GM21526 (cell line): ENCODE results near the gene NKAIN2.
"Not testable (repeated sequence)": the region's sequence is repeated elsewhere in the genome, so short reads cannot be mapped to it uniquely, and the experiment has no call there.

Source experiments
- ATAC-seq: cut with Tn5 transposase; IDR thresholded peaks from one replicate; pipeline ENCODE4 v1.9.1; 2021; ENCODE audit warnings: moderate library complexity; ENCODE audit not compliant: unreplicated experiment, low FRiP score

Gene NKAIN2

GRCh38 chr6:124722141-124722878 lies 918.6 kb downstream of the NKAIN2 start:
- ATAC-seq: no peak

- ATAC-seq: no peak
Measured at GRCh38 chr6:124723671-124724070, 920.0 kb downstream of the NKAIN2 start.

DNA sequence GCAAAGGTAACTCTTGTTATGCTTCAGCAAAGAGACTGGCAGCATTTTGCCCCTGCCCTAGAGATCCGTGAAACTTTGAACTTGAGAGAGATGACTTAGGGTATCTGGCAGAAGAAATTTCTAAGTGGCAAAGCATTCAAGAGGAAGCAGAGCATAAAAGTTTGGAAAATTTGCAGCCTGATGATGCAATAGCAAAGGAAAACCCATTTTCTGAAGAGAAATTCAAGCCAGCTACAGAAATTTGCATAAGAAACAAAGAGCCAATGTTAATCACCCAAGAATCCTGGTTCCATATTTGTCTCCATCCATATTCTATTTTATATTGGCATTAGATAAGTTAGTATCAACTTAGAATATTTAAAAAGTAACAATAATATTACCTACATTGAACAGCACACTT lies 934.1 kb downstream of the NKAIN2 start:
- not testable (repeated sequence) for ATAC-seq

- no peak for ATAC-seq
Measured at GRCh38 chr6:124738482-124738881, 934.8 kb downstream of the NKAIN2 start.

DNA sequence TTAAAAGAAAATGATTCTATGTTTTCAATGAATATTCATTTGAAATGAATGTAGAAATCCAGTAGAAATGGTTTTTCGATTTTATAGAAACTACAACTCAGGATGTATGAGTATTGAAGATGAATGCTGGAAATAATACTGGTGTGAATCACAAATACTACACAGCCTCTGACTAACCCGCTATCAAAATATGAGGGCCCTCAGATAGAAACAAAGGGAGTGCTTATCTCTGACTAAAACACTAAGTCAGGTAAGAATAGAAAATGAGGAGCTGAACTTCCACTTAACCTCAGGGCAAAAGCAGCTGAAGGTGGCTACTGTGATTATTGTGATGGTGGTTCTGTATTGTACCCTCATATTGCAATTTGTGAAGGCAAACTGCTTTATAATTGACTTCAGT lies 937.7 kb downstream of the NKAIN2 start:
- no peak for ATAC-seq

- ATAC-seq: no peak
Measured at GRCh38 chr6:124742971-124743370, 939.3 kb downstream of the NKAIN2 start.

DNA sequence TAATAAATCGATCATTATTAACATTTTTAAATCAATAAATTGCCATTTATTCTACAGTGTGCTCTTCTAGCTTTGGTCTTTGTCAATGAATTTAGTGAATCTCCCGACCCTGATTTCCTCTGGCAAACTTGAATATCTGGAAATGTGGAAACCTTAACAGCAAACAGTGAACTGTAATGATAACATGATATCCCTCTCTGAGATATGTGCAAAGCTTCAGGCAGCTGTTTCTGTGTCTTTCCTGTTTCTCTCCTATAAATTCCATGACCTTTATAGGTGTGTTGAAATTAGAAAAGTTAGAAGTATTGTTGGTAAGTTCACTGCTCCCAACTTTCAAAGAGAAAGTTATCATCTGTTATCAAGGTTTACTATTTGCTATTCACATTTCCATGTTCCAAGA lies 939.8 kb downstream of the NKAIN2 start:
- no peak for ATAC-seq

GRCh38 chr6:124747349-124747748 lies 943.7 kb downstream of the NKAIN2 start:
- no peak for ATAC-seq

GRCh38 chr6:124748778-124749177 lies 945.1 kb downstream of the NKAIN2 start:
- no peak for ATAC-seq

GRCh38 chr6:124753001-124753400 lies 949.3 kb downstream of the NKAIN2 start:
- no peak for ATAC-seq

GRCh38 chr6:124753562-124754105 lies 950.0 kb downstream of the NKAIN2 start:
- ATAC-seq: no peak

GRCh38 chr6:124755321-124755720 lies 951.7 kb downstream of the NKAIN2 start:
- ATAC-seq: no peak

DNA sequence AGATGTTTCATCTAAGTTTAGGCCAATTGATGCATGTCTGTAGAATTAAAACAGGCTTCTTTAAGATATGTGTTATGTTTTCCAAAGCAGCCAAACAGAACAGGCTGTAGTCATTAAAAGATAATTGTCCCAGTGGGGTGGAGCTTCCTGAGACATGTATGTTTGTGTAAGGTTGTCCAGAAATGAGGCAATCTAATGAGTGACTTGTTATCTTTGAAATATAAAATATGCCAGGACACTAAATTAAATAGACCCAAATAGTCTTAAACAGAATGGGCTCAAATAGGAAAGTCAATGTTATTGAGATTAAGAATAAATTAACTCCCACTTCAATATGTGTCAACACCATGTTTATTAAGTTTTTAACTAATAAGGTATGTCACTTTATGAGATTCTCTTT lies 953.9 kb downstream of the NKAIN2 start:
- no peak for ATAC-seq

GRCh38 chr6:124758663-124759062 lies 955.0 kb downstream of the NKAIN2 start:
- ATAC-seq: no peak

DNA sequence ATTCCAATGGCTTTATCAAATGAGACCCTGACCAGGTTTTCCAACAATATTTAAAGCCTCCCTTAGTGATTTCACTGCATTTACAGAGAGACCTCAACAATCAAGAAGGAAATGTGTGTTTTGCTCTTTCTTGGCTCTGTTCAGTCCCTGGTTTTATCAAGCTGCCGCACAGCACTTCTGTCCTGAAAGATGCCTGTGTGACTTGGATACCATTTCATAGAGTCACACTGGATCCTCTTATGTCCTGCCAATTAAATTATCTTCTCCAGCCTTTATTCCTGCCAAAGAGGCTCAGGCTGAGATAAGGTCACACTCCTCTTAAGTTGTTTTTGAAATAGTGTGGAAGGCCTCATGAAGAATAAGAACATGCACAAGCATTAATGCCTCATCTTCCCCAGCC lies 961.6 kb downstream of the NKAIN2 start:
- no peak for ATAC-seq

- ATAC-seq: no peak
Measured at GRCh38 chr6:124768224-124768623, 964.6 kb downstream of the NKAIN2 start.

- no peak for ATAC-seq
Measured at GRCh38 chr6:124769811-124770544, 966.3 kb downstream of the NKAIN2 start.

- ATAC-seq: no peak
Measured at GRCh38 chr6:124770784-124771183, 967.1 kb downstream of the NKAIN2 start.

DNA sequence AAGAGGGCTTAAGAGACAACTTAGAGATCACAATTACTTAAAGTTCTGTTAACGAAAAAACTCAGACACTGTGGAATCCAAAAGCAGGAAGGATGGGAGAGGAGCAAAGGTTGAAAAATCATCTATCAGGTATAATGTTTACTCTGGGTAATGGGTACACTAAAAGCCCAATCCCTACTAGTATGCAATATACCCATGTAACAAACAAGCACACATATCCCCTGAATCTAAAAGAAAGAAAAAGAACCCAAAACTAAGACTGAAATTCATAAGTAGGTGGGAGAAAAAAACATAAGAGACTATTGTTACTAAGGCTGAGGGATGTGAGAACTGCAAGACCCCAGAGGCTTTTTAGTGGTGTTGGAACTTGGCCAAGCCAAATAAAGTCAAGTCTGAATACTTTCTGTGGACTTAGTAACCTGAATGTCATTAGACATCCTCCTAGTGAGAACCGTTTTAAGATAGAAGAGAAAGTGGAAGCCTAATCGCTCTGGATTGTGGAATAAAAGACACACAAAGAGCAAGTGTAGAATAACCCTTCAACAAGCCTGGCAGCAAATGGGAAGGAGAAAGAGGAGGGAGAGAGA lies 969.2 kb downstream of the NKAIN2 start:
- ATAC-seq: no peak

DNA sequence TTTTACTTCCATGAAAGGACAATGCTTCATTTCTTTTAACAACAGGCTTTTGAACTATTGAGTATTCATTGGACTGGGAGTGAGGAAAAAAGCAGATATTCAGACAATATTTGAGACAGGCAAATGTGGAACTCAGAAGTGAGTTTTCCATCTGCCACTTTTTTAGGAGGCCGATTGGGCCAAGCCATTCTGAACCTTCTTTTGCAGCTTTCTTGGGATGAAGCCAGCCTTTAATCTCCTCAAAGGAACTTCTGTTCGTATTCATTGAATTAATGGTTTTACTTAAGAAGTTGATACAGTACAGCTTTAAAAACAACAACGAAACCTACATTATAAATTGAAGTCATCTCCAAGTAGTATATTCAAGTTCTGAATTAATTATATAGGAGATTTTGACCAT lies 971.5 kb downstream of the NKAIN2 start:
- no peak for ATAC-seq

GRCh38 chr6:124777863-124778262 lies 974.2 kb downstream of the NKAIN2 start:
- ATAC-seq: no peak
